Right lobe of liver (tissue), 6 donors: ENCODE results near the gene CHAF1A. TPM values are rescaled to one million over a fixed set of nuclear protein-coding genes. Genes with fewer than 3 reads are reported as not detected.
A peak's percentile ranks its signal among the peaks of the same experiment; 100 is the strongest.

Experiments used
- ATAC-seq, 4 donors: fragments of 200-7000 bp; cut with Tn5 transposase; one replicate each; pipeline ENCODE4 v1.9.1; 2020; ENCODE audit warnings: mild to moderate bottlenecking in 4 of 4, moderate library complexity in 4 of 4
- DNase-seq, 3 donors: peaks; one replicate each; pipeline ENCODE4 v3.0.0-alpha.2; 2020
- H3K27ac ChIP-seq, 3 donors: fragments of 200-600 bp; one replicate each; pipeline ENCODE4 v1.8.0; 2022
- H3K27me3 ChIP-seq, 2 donors: fragments of 200-600 bp; one replicate each; pipeline ENCODE4 v1.8.0; 2022
- H3K36me3 ChIP-seq, 4 donors: fragments of 200-600 bp; sonication (generic) in 1 of 4; one replicate each; pipeline versions ENCODE4 v1.5.1 to v1.8.0; 2017 to 2022; ENCODE audit warnings: control low read depth in 1 of 4
- H3K4me1 ChIP-seq, 4 donors: fragments of 200-600 bp; sonication (generic) in 1 of 4; one replicate each; pipeline versions ENCODE4 v1.5.1 to v1.8.0; 2017 to 2022; ENCODE audit warnings: control low read depth in 1 of 4
- H3K4me3 ChIP-seq, 3 donors: fragments of 200-600 bp; one replicate each; pipeline ENCODE4 v1.8.0; 2022
- H3K9me3 ChIP-seq, 4 donors: fragments of 200-600 bp; sonication (generic) in 1 of 4; one replicate each; pipeline versions ENCODE4 v1.5.1 to v1.8.0; 2017 to 2022; ENCODE audit warnings: control low read depth in 1 of 4
- CTCF ChIP-seq, 4 donors: fragments of 200-600 bp in 3 of 4; fragments of 450-650 bp in 1 of 4; IDR thresholded peaks; one replicate each; pipeline versions ENCODE4 v1.5.1 to v1.8.0; 2016 to 2022; ENCODE audit warnings: antibody characterized with exemption in 4 of 4, mild to moderate bottlenecking in 2 of 4
- POLR2A ChIP-seq: fragments of 450-650 bp; IDR thresholded peaks from one replicate; pipeline ENCODE4 v1.6.1; 2017; ENCODE audit warnings: antibody characterized with exemption, mild to moderate bottlenecking
- WGBS: methylation state at CpG from one replicate; pipeline ENCODE4 v1.1.6; 2018; ENCODE audit warnings: low coverage, low lambda C conversion rate; ENCODE audit not compliant: insufficient coverage; ENCODE audit errors: missing lambda C conversion rate; 5-methylcytosine and 5-hydroxymethylcytosine counted together
- intact Hi-C, 2 donors: fragments of 100-400 bp; cut with DNase I; formaldehyde crosslinking; loops; one replicate each; pipeline versions ENCODE4 v1.11.2 to v1.14.1; 2022
- total RNA-seq, 6 experiments: library from RNA; depleted of rRNA in 2 of 6; stranded (reverse); fragments of >200 nt in 2 of 6; fragmentation: NEBNext Ultra II Directional in 3 of 6; extraction: Animal tissue kit (Norgen Biotek cat#: 25700) in 3 of 6; gene quantifications; one replicate each; pipeline versions ENCODE4 v1.1.0 to v1.2.4, GENCODE V29; 2016 to 2023
- donor health status: DM: no; HTN: yes; CAD: no.
- donor health status: DM: no; HTN: no; CAD: no.
- donor health status: DM: no; HTN: no; CAD: no.
- donor health status: DM: no; HTN: yes; CAD: no.
- donor health status: DM: no; HTN: yes; CAD: no.

The CHAF1A gene
- total RNA-seq, 6 experiments from 2014 or later, result 3.1 to 9.2 (median 3.5) TPM

GRCh38 chr19:4431808-4432674, 29.6 kb downstream of the CHAF1A start:
- intact Hi-C loops, result no loop called here
- Histone ChIP-seq H3K9me3 (no peaks in the 10 kb centered on the region), H3K27me3 (no peaks in the 10 kb centered on the region), H3K36me3 (peaks cover 0 to 5% (median 0%) of the 10 kb centered on the region in 4 donors), H3K4me1 (no peaks in the 10 kb centered on the region), H3K4me3 (no peak overlapping the region), H3K27ac (no peak overlapping the region)
- 96% methylated on average over 13 of the region's 26 CpGs for WGBS
- no peak for TF ChIP-seq CTCF (IDR thresholded peaks at IDR 0.05)
- no peak for TF ChIP-seq POLR2A
- no peak for DNase-seq
- ATAC-seq, result peak; percentile 39 to 66 (median 52)

DNA sequence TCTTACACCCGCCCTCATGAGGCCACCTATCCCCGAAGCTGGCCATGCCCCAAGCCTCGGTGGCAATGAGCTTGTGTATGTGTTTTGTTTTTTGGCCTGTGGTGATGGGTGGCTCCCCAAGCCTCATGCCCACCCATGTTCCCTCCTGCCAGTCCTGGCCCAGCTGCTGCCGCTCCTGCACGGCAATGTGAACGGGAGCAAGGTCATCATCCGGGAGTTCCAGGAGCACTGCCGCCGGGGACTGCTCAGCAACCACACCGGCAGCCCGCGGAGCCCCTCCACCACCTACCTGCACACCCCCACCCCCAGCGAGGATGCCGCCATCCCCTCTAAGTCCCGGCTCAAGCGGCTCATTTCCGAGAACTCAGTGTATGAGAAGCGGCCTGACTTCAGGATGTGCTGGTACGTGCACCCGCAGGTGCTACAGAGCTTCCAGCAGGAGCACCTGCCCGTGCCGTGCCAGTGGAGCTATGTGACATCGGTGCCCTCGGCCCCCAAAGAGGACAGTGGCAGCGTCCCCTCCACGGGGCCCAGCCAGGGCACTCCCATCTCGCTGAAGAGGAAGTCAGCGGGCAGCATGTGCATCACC, 30.6 kb downstream of the CHAF1A start:
- no peaks in the 10 kb centered on the region for H3K4me1 ChIP-seq
- no peak overlapping the region for H3K4me3 ChIP-seq
- WGBS, result 91% methylated on average over 9 of the region's 28 CpGs
- peaks cover 0 to 5% (median 0%) of the 10 kb centered on the region in 4 donors for H3K36me3 ChIP-seq
- no peak overlapping the region for H3K27ac ChIP-seq
- intact Hi-C loops, result no loop called here
- no peaks in the 10 kb centered on the region for H3K27me3 ChIP-seq
- ATAC-seq, result no peak
- TF ChIP-seq POLR2A (no peak), CTCF (IDR thresholded peaks at IDR 0.05) (no peak)
- H3K9me3 ChIP-seq, result no peaks in the 10 kb centered on the region
- no peak for DNase-seq

DNA sequence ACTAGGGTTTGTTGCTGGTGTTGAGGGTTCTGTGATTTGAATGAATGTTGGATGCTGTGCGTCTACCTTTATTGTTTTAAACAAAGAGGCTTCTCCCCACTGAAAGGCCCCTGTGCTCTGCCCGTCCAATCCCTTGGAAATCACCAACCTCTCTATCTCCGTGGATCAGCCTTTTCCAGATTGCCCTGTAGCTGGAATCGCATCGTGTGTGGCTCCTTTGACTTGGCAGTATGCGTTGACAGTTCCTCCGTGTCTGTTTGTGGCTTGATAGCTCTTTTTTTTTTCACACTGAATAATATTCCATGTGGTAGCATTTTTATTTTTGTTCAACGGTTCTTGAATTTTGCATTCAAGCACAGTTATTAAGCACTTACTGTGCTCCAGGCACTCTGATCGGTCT, 32.0 kb downstream of the CHAF1A start:
- WGBS, result 80% methylated on average over 3 of the region's 9 CpGs
- Histone ChIP-seq H3K4me1 (no peaks in the 10 kb centered on the region), H3K4me3 (no peak overlapping the region), H3K27ac (no peak overlapping the region), H3K27me3 (no peaks in the 10 kb centered on the region), H3K9me3 (no peaks in the 10 kb centered on the region), H3K36me3 (peaks cover 0 to 5% (median 0%) of the 10 kb centered on the region in 4 donors)
- TF ChIP-seq POLR2A, result no peak
- no peak for TF ChIP-seq CTCF (IDR thresholded peaks at IDR 0.05)
- ATAC-seq (no peak), DNase-seq (no peak)
- intact Hi-C loops, result no loop called here

- Histone ChIP-seq H3K4me1 (no peaks in the 10 kb centered on the region), H3K4me3 (no peak overlapping the region), H3K36me3 (no peaks in the 10 kb centered on the region), H3K27me3 (no peaks in the 10 kb centered on the region), H3K9me3 (no peaks in the 10 kb centered on the region), H3K27ac (no peak overlapping the region)
- WGBS, result no CpG with 5 or more reads among the region's 7 CpGs
- DNase-seq, result no peak
- intact Hi-C loops, result no loop called here
- TF ChIP-seq POLR2A (no peak), CTCF (IDR thresholded peaks at IDR 0.05) (no peak)
- ATAC-seq, result no peak
These were observed 33.8 kb downstream of the CHAF1A start for GRCh38 chr19:4436231-4436630.
